ENCODE results near the gene SLC17A9.

The SLC17A9 gene

DNA sequence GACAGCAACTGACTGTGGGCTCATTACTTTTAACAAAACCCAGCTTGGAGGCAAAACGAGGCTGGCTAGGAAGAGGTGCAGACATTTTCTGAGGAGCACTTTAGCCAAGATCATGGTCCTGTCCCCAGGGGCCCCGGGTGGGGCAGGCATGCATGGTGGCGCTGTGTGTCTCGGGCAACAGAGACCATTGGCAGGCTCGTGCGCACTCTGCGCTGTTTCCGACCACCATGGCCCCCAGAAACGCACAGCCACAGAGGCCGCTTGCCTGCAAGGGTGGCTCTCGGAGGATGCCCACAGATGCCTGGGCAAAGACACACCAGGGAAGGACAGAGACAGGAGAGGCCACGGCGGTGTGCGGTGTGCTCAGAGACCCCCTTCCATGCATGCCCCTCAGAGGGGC is 47.5 kb downstream of the SLC17A9 start:
- Histone ChIP-seq H3K4me1 (ENCODE audit: control insufficient read depth, insufficient read depth, low read length, unreplicated experiment) (no peaks in the 10 kb centered on the region), H3K79me2 (ENCODE audit: control insufficient read depth, insufficient read depth, low read length, unreplicated experiment) (no peaks in the 10 kb centered on the region), H2AFZ (ENCODE audit: low read length, unreplicated experiment) (no peak overlapping the region), H3K4me3 (ENCODE audit: low read depth, low read length) (no peak overlapping the region), H3K27me3 (ENCODE audit: insufficient read depth, low read length) (peaks cover 90% of the 10 kb centered on the region), H3K27ac (ENCODE audit: low read depth, low read length) (no peak overlapping the region), H3K36me3 (ENCODE audit: insufficient read depth, low read length) (no peaks in the 10 kb centered on the region)

DNA sequence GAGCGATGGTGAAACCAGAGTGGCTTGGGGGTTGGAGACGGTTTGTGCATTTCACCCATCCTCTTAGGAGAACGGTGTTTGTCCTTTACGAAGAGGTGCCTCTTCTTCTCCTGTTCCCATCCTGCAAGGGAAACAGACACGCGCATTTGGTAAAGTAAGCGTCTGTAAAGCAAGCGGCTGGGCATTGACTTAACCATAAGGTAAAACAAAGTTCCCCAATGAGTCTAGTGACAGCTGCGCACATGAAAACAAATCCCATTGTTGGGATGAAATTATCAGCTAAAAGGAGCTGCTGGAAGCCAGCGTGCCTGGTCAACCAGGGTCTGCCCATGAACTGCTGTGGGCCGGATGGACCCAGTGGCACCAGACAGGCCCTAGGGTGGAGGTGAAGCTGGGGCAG is 48.4 kb downstream of the SLC17A9 start:
- H3K27ac ChIP-seq (ENCODE audit: low read depth, low read length) = no peak overlapping the region
- no peak overlapping the region for H2AFZ ChIP-seq (ENCODE audit: low read length, unreplicated experiment)
- H3K4me1 ChIP-seq (ENCODE audit: control insufficient read depth, insufficient read depth, low read length, unreplicated experiment) = no peaks in the 10 kb centered on the region
- peaks cover 93% of the 10 kb centered on the region for H3K27me3 ChIP-seq (ENCODE audit: insufficient read depth, low read length)
- H3K4me3 ChIP-seq (ENCODE audit: low read depth, low read length) = no peak overlapping the region
- H3K79me2 ChIP-seq (ENCODE audit: control insufficient read depth, insufficient read depth, low read length, unreplicated experiment) = no peaks in the 10 kb centered on the region
- H3K36me3 ChIP-seq (ENCODE audit: insufficient read depth, low read length) = no peaks in the 10 kb centered on the region

DNA sequence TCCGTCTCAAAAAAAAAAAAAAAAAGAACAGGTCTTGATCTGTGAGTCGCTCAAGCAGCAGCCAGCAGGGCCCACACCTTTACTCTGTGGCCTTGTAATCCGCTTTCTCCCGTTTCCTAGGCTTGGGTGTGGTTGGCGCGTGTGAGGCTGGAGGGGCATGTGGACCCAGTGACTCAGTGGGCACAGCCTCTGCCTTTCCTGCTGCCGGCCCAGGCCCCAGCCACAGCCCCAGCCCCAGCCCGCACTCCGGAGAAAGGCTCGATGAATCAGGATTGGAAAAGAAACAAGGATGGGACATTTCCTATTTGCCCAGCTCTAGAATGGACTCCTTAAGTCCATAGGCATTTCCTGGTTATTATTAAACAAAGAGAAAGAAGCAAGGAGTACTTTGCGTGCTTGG is 50.0 kb downstream of the SLC17A9 start:
- Histone ChIP-seq H3K4me1 (ENCODE audit: control insufficient read depth, insufficient read depth, low read length, unreplicated experiment) (no peaks in the 10 kb centered on the region), H3K27ac (ENCODE audit: low read depth, low read length) (no peak overlapping the region), H2AFZ (ENCODE audit: low read length, unreplicated experiment) (no peak overlapping the region), H3K27me3 (ENCODE audit: insufficient read depth, low read length) (peaks cover 95% of the 10 kb centered on the region), H3K4me3 (ENCODE audit: low read depth, low read length) (no peak overlapping the region), H3K79me2 (ENCODE audit: control insufficient read depth, insufficient read depth, low read length, unreplicated experiment) (no peaks in the 10 kb centered on the region), H3K36me3 (ENCODE audit: insufficient read depth, low read length) (no peaks in the 10 kb centered on the region)

DNA sequence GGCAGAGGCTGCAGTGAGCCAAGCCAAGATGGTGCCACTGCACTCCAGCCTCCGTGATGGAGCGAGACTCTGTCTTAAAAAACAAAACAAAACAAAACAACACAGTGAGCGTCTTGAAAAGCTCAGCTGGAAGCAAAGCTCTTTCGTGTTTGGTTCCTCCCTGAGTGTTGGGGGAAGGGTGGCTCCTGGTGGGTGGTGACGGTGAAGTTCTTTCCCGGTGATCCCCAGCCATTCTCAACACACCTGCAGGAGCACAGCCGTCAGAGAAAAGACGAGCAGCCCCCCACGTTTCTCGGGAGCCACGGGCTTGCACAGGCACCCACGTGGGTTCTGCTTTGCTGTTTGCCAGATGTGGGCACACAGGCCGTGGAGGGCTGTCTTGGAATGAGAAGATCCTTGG is 51.0 kb downstream of the SLC17A9 start:
- Histone ChIP-seq H2AFZ (ENCODE audit: low read length, unreplicated experiment) (no peak overlapping the region), H3K79me2 (ENCODE audit: control insufficient read depth, insufficient read depth, low read length, unreplicated experiment) (no peaks in the 10 kb centered on the region), H3K27me3 (ENCODE audit: insufficient read depth, low read length) (peaks cover 96% of the 10 kb centered on the region), H3K4me1 (ENCODE audit: control insufficient read depth, insufficient read depth, low read length, unreplicated experiment) (no peaks in the 10 kb centered on the region), H3K36me3 (ENCODE audit: insufficient read depth, low read length) (no peaks in the 10 kb centered on the region), H3K4me3 (ENCODE audit: low read depth, low read length) (no peak overlapping the region), H3K27ac (ENCODE audit: low read depth, low read length) (no peak overlapping the region)

DNA sequence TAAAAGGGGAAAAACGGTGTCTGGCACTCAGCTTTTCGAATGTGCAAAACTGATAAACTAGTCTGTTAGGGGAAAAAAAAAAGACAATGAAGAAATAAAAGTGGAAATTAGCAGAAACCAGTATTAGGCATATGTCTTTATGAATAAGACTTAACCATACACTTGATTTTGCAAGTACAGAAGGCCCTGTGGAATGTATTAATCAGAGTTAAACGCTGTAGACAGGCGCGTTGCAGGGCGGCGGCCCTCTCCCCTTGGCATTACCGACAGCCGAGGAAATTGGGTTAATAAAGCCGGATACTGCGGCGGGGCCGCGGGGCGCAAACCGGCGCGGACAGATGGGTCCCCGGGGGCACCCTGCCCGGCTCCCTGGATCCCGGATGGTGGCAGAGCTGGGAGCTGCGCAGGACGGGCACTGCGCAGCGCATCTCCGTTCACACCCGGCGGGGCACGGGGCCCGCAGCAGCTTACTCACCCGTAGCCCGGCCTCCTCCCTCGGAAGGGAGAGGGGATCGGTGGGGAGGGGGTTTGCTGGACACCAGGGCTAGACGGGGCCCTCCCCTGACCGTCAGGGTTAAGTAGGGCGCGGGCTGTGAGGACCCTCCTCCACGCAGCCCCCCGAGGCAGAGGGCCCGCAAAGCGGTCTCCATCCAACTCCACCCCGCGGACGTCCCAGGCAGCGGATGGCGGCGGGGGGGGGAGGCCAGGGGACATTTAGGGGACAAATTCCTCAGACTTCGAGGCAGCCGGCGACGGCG is 52.3 kb downstream of the SLC17A9 start:
- Histone ChIP-seq H3K36me3 (ENCODE audit: insufficient read depth, low read length) (no peaks in the 10 kb centered on the region), H2AFZ (ENCODE audit: low read length, unreplicated experiment) (no peak overlapping the region), H3K27ac (ENCODE audit: low read depth, low read length) (no peak overlapping the region), H3K79me2 (ENCODE audit: control insufficient read depth, insufficient read depth, low read length, unreplicated experiment) (no peaks in the 10 kb centered on the region), H3K4me3 (ENCODE audit: low read depth, low read length) (no peak overlapping the region), H3K4me1 (ENCODE audit: control insufficient read depth, insufficient read depth, low read length, unreplicated experiment) (no peaks in the 10 kb centered on the region), H3K27me3 (ENCODE audit: insufficient read depth, low read length) (peaks cover 94% of the 10 kb centered on the region)

DNA sequence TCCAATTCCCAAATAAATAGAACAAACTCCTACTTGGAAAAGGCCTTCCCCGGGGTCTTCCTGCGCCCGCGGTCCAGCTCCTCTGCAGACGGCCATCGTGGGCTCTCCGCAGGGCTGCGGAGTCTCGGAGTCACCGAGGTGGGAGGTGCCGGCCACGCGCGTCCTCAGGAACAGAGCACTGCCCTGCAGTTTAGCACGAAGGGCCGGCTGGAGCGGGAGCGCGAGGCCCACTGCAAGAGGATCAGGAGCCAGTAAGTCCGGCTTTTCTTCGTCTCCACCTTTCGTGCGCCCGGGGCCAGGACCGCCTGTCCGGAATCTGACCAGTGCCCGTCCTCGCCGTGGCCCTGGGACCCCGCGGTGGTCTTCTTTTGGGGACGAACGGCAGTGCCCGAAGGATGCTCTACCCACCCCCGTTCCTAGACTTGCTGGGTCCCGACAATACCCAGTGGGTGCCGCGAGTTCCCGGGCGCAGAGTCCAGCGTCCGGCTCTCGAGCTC is 52.9 kb downstream of the SLC17A9 start:
- no peaks in the 10 kb centered on the region for H3K36me3 ChIP-seq (ENCODE audit: insufficient read depth, low read length)
- H3K27ac ChIP-seq (ENCODE audit: low read depth, low read length) = no peak overlapping the region
- no peak overlapping the region for H3K4me3 ChIP-seq (ENCODE audit: low read depth, low read length)
- no peaks in the 10 kb centered on the region for H3K79me2 ChIP-seq (ENCODE audit: control insufficient read depth, insufficient read depth, low read length, unreplicated experiment)
- H3K27me3 ChIP-seq (ENCODE audit: insufficient read depth, low read length) = peaks cover 94% of the 10 kb centered on the region
- H3K4me1 ChIP-seq (ENCODE audit: control insufficient read depth, insufficient read depth, low read length, unreplicated experiment) = no peaks in the 10 kb centered on the region
- no peak overlapping the region for H2AFZ ChIP-seq (ENCODE audit: low read length, unreplicated experiment)

DNA sequence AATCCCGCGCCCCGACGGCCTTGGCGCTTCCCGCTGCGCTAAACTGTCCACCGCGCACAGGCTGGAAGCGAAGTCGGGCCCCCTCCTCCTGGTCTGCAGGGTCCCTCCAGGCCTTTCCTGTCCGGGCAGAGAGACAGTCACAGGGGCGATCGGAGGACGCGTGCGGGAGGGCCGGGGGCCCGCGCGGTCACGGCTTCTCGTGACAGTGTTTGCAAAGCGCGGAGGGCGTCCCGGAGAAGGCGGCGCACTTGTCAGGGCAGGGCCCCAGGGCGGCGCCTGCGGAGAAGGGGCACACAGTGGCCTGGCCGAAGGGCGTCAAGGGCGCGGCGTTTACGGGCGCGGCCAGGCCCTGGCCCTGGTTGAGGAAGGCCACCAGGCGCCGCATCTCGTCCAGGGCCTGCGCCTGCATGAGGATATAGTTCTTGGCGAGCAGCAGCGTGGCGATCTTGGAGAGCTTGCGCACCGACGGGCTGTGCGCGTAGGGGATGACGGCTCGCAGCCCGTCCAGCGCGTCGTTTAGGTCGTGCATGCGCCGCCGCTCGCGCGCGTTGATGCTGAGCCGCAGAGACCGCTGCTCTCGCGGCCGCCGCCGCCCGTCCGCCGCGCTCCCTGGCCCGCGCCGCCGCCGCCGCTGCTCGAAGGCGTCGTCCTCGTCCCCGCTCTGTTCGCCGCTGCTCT is 53.5 kb downstream of the SLC17A9 start:
- Histone ChIP-seq H3K79me2 (ENCODE audit: control insufficient read depth, insufficient read depth, low read length, unreplicated experiment) (no peaks in the 10 kb centered on the region), H3K36me3 (ENCODE audit: insufficient read depth, low read length) (no peaks in the 10 kb centered on the region), H3K4me1 (ENCODE audit: control insufficient read depth, insufficient read depth, low read length, unreplicated experiment) (no peaks in the 10 kb centered on the region), H3K27ac (ENCODE audit: low read depth, low read length) (no peak overlapping the region), H2AFZ (ENCODE audit: low read length, unreplicated experiment) (no peak overlapping the region), H3K27me3 (ENCODE audit: insufficient read depth, low read length) (peaks cover 92% of the 10 kb centered on the region), H3K4me3 (ENCODE audit: low read depth, low read length) (no peak overlapping the region)

DNA sequence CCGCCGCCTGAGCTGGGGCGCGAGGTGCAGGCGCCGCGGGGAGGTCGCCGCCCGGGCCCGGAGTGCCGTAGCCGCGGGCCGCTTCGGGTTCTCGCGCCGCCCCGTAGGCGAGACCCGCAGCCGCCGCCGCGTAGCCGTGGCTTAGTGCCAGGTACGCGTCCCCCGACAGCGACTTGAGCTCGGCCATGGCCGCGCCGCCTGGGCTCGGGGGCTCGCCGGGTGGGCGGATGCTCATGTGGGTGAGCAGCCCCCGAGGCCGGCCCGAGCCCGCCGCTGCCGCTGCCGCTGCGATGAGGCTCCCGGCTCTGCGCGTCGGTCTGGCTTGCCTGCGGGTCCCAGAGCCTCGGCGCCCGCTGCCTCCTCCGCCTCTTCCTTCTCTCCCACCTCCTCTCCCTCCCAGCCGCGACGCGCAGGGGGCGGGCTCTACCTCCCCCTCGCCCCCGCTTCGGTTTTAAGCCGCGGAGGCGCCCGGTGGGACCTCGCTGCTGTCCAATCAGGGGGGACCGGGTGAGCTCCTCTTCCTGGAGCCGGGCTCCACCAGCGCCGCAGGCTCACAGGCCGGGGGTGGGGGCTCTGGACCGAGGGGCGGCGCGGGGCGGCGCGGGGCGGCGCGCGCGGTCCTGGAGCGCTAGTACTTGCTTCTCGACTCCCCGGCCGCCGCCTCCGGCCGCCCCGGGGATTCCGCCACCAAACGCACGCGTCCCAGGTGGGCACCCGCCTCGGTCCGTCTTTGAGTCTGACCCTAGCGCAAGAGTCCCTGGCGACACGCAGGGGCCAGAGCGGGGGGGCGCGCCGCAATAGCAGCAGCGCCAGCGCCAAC is 54.2 kb downstream of the SLC17A9 start, which contains the start of gene BHLHE23:
TSS of gene BHLHE23 (minus strand) at position 425 of the 820 bp plus-strand sequence. CDS start at position 235, 190 bp downstream.
- Histone ChIP-seq H3K79me2 (ENCODE audit: control insufficient read depth, insufficient read depth, low read length, unreplicated experiment) (no peaks in the 10 kb centered on the region), H3K4me1 (ENCODE audit: control insufficient read depth, insufficient read depth, low read length, unreplicated experiment) (no peaks in the 10 kb centered on the region), H3K27me3 (ENCODE audit: insufficient read depth, low read length) (peaks cover 95% of the 10 kb centered on the region), H3K36me3 (ENCODE audit: insufficient read depth, low read length) (no peaks in the 10 kb centered on the region), H3K27ac (ENCODE audit: low read depth, low read length) (no peak within 1 kb of the TSS), H2AFZ (ENCODE audit: low read length, unreplicated experiment) (no peak within 1 kb of the TSS), H3K4me3 (ENCODE audit: low read depth, low read length) (no peak within 1 kb of the TSS)

DNA sequence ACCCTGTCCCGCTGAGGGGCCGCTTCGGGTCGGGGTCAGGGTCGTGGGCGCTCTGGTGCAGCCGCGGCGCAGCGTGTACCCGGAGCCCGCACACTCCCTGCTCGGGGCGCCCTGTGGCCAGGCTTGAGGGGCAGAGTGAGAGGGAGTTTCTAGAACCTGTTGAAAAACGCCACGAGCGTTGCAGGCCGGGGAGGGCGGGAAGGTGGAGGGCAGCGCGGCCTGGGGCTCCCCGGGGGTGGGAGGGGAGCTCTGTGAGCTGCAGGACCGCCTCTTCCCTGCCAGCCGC is 54.8 kb downstream of the SLC17A9 start:
- peaks cover 95% of the 10 kb centered on the region for H3K27me3 ChIP-seq (ENCODE audit: insufficient read depth, low read length)
- no peak overlapping the region for H3K4me3 ChIP-seq (ENCODE audit: low read depth, low read length)
- no peaks in the 10 kb centered on the region for H3K36me3 ChIP-seq (ENCODE audit: insufficient read depth, low read length)
- no peak overlapping the region for H3K27ac ChIP-seq (ENCODE audit: low read depth, low read length)
- H2AFZ ChIP-seq (ENCODE audit: low read length, unreplicated experiment) = no peak overlapping the region
- no peaks in the 10 kb centered on the region for H3K4me1 ChIP-seq (ENCODE audit: control insufficient read depth, insufficient read depth, low read length, unreplicated experiment)
- H3K79me2 ChIP-seq (ENCODE audit: control insufficient read depth, insufficient read depth, low read length, unreplicated experiment) = no peaks in the 10 kb centered on the region

DNA sequence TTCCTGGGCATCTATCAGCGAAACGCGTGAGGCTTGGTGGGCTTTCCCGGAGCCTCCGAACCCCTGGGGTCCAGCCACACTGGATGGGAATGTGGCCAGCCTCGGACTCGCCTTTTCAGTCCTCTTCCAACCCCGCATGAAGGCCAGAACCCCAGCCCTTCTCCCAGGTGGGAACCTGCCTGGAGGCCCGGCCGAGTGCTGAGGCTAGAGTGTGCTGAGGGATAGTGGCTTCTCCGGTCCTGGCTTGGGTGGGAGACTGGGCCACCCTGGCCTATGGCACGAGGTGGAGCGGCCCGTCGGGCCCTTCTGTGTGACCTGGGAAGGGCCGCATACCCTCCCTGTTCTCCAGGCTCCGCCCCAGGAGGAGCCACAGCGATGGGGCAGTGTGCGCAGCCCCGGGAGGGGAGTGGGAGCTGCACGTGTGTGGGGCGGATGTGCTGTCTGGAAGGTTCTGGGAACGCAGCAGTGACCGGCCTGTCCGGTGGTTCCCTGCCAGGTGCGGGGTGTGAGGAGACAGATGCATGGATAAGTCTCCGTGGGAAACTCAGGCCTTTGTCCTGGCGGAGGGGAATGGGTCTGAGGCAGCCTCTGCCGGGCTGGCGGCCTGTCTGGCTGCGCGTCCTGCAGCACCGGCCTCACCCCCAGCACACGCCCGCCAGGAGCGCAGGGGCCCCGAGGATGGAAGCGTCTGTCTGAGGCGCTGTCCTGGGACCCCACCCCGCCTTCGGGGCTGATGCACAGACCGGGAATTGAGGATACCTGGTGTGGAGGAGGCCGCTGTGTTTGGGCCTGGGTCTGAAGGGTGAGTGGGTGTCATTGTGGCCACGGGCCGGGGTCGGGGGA is 55.4 kb downstream of the SLC17A9 start:
- H3K27me3 ChIP-seq (ENCODE audit: insufficient read depth, low read length) = peaks cover 94% of the 10 kb centered on the region
- no peaks in the 10 kb centered on the region for H3K79me2 ChIP-seq (ENCODE audit: control insufficient read depth, insufficient read depth, low read length, unreplicated experiment)
- no peak overlapping the region for H2AFZ ChIP-seq (ENCODE audit: low read length, unreplicated experiment)
- H3K36me3 ChIP-seq (ENCODE audit: insufficient read depth, low read length) = no peaks in the 10 kb centered on the region
- H3K4me1 ChIP-seq (ENCODE audit: control insufficient read depth, insufficient read depth, low read length, unreplicated experiment) = no peaks in the 10 kb centered on the region
- H3K4me3 ChIP-seq (ENCODE audit: low read depth, low read length) = no peak overlapping the region
- H3K27ac ChIP-seq (ENCODE audit: low read depth, low read length) = no peak overlapping the region
